ENCODE data around the gene RPL5. TPM values are rescaled to one million over a fixed set of nuclear protein-coding genes. Genes with fewer than 3 reads are reported as not detected.
A peak's percentile ranks its signal among the peaks of the same experiment; 100 is the strongest.

RPL5 gene
- total RNA-seq, 4 donors from 2014 or later = 1,299 to 3,386 (median 2,410) TPM

DNA sequence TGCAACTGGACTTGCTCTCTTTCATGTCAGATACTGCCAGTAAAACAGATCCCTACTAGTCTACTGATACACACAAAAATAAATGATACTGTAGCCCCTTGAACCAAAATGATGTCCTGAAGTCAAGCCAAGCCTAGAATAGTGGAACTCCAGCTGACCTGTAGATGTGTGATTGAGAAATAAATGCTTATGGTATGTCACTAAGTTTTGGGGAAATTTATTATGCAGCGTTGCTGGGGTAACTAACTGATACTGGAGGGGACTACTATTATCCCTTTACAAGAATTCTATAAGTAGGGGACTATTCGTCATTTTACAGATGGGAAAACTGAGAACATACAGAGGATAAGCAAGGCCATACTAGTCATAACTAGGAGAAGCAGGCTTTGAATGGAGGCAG lies 55.6 kb downstream of the RPL5 start:
- DNase-seq = no peak
- no peaks in the 10 kb centered on the region for H3K36me3 ChIP-seq
- no peaks in the 10 kb centered on the region for H3K27me3 ChIP-seq
- no peak overlapping the region for H3K27ac ChIP-seq
- intact Hi-C loops (cut with DNase I; ENCODE audit: low total_unique reads) = no loop called here
- TF ChIP-seq, protein P1, sequence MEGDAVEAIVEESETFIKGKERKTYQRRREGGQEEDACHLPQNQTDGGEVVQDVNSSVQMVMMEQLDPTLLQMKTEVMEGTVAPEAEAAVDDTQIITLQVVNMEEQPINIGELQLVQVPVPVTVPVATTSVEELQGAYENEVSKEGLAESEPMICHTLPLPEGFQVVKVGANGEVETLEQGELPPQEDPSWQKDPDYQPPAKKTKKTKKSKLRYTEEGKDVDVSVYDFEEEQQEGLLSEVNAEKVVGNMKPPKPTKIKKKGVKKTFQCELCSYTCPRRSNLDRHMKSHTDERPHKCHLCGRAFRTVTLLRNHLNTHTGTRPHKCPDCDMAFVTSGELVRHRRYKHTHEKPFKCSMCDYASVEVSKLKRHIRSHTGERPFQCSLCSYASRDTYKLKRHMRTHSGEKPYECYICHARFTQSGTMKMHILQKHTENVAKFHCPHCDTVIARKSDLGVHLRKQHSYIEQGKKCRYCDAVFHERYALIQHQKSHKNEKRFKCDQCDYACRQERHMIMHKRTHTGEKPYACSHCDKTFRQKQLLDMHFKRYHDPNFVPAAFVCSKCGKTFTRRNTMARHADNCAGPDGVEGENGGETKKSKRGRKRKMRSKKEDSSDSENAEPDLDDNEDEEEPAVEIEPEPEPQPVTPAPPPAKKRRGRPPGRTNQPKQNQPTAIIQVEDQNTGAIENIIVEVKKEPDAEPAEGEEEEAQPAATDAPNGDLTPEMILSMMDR (IDR thresholded peaks at IDR 0.05) = no peak
- no peak for TF ChIP-seq POLR2A (IDR thresholded peaks at IDR 0.05)
- no peaks in the 10 kb centered on the region for H3K9me3 ChIP-seq
- no peak overlapping the region for H3K4me3 ChIP-seq
- no peaks in the 10 kb centered on the region for H3K4me1 ChIP-seq

Small RNA genes within 50 kb of the gene (small RNA-seq; reads per million reads assigned to genes)
- not detected for gene RF00432
- 12.2 reads per million, percentile 90 among the genes with 10 or more reads in this experiment for gene SNORA66
- not detected for gene SNORD21

Other genes starting within 250 kb of the RPL5 start
- gene EVI5, start 46.9 kb upstream of the RPL5 start, total RNA-seq = 100 to 1,000 TPM in 1 of 4 donors, 10 to 100 TPM in 3; 53.0 to 112 (median 58.4) TPM
- 10 to 100 TPM; 15.5 to 28.4 (median 20.8) TPM for gene DIPK1A, start 129.4 kb downstream of the RPL5 start, total RNA-seq
- gene MTF2, start 247.2 kb downstream of the RPL5 start, total RNA-seq = 10 to 100 TPM; 29.1 to 70.9 (median 31.8) TPM